GM12878 (cell line): ENCODE measurements around the gene WDR76. TPM values are rescaled to one million over a fixed set of nuclear protein-coding genes. Genes with fewer than 3 reads are reported as not detected.
"Not testable (repeated sequence)": the region's sequence is repeated elsewhere in the genome, so short reads cannot be mapped to it uniquely, and the experiment has no call there.

ENCODE experiments used
- ATAC-seq: fragments of 200-7000 bp; cut with Tn5 transposase; 3 replicates; pipeline ENCODE4 v1.9.1; 2020; ENCODE audit warnings: mild to moderate bottlenecking, moderate library complexity
- BruUV-seq: library from RNA; stranded (reverse); fragments of 400-500 nt; replicated peaks from 2 replicates; lab custom pipeline; 2021; lab: Mats Ljungman, UMichigan
- CTCF ChIA-PET: fragments of 300-600 bp; sonication (Branson Sonifier 250); formaldehyde crosslinking; extraction: SDS; loops from one replicate; lab custom pipeline; 2021; ENCODE audit warnings: inconsistent platforms; lab: Yijun Ruan, JAX
- POLR2A ChIA-PET: fragments of 350-600 bp; formaldehyde crosslinking; extraction: SDS; loops from one replicate; lab custom pipeline; 2021; ENCODE audit warnings: inconsistent platforms; lab: Charles Lee
- RAD21 ChIA-PET: fragments of 300-600 bp; sonication (Branson Sonifier 250); formaldehyde crosslinking; loops from one replicate; lab custom pipeline; 2023; ENCODE audit warnings: antibody characterized with exemption; ENCODE audit not compliant: unreplicated experiment; lab: Charles Lee
- SMC1A ChIA-PET: fragments of 300-600 bp; sonication (Branson Sonifier 250); formaldehyde crosslinking; loops from one replicate; lab custom pipeline; 2023; ENCODE audit not compliant: unreplicated experiment, uncharacterized antibody; lab: Charles Lee
- DNase-seq: peaks from one replicate; pipeline ENCODE4 v3.0.0-alpha.2; 2011; ENCODE audit warnings: low read depth, low spot score
- FAIRE-seq: peaks from 3 replicates; lab custom pipeline; 2011; peaks lifted over from hg19 to GRCh38; lab: Jason Lieb, UNC
- H2AFZ ChIP-seq: 2 replicates; pipeline ENCODE4 v1.6.0; 2011; ENCODE audit warnings: low read depth, low read length, control low read depth; ENCODE audit not compliant: control insufficient read depth
- H3K27ac ChIP-seq: 2 replicates; pipeline ENCODE4 v1.5.1; 2011; ENCODE audit warnings: control low read depth; ENCODE audit not compliant: control insufficient read depth, insufficient read depth
- H3K27me3 ChIP-seq, 2 experiments: replicated peaks in 1 of 2; 2 replicates each; pipeline versions ENCODE4 v1.6.0 to v1.6.1; 2011; ENCODE audit warnings: low read length in 1 of 2; ENCODE audit not compliant: control insufficient read depth in 2 of 2, insufficient read depth in 2 of 2
- H3K36me3 ChIP-seq, 2 experiments: 2 replicates each; pipeline ENCODE4 v1.5.1; 2011; ENCODE audit warnings: low read length in 1 of 2; ENCODE audit not compliant: control insufficient read depth in 2 of 2, insufficient read depth in 2 of 2
- H3K4me1 ChIP-seq: 2 replicates; pipeline ENCODE4 v1.6.1; 2011; ENCODE audit warnings: mild to moderate bottlenecking, low read length, moderate library complexity, mixed read lengths; ENCODE audit not compliant: control insufficient read depth, insufficient read depth
- H3K4me2 ChIP-seq: 2 replicates; pipeline ENCODE4 v1.6.0; 2011; ENCODE audit warnings: control low read depth; ENCODE audit not compliant: control insufficient read depth, insufficient read depth
- H3K4me3 ChIP-seq: fragments of 200-600 bp; sonication (generic); 2 replicates; pipeline ENCODE4 v1.5.1; 2016
- H3K79me2 ChIP-seq: 2 replicates; pipeline ENCODE4 v1.6.0; 2011; ENCODE audit warnings: low read length; ENCODE audit not compliant: control insufficient read depth, insufficient read depth
- H3K9ac ChIP-seq: 2 replicates; pipeline ENCODE4 v1.8.0; 2011; ENCODE audit warnings: low read length, control low read depth, mixed read lengths; ENCODE audit not compliant: control insufficient read depth, insufficient read depth
- H3K9me3 ChIP-seq: replicated peaks from 3 replicates; pipeline ENCODE4 v1.5.1; 2011; ENCODE audit warnings: mild to moderate bottlenecking, low read length; ENCODE audit not compliant: control insufficient read depth, insufficient read depth
- H4K20me1 ChIP-seq: 2 replicates; pipeline ENCODE4 v1.6.0; 2011; ENCODE audit not compliant: control insufficient read depth, insufficient read depth
- POU2F2 ChIP-seq: IDR thresholded peaks from 3 replicates; pipeline ENCODE4 v1.6.1; 2011; ENCODE audit warnings: low read depth, mild to moderate bottlenecking, low read length, borderline replicate concordance
- WGBS: methylation state at CpG from one replicate; pipeline ENCODE4 v1.1.6; 2016; ENCODE audit warnings: low lambda C conversion rate; ENCODE audit not compliant: insufficient replicate concordance, insufficient coverage; ENCODE audit errors: missing lambda C conversion rate; 5-methylcytosine and 5-hydroxymethylcytosine counted together
- in situ Hi-C: fragments of 300-500 bp; cut with MboI; formaldehyde crosslinking; loops from 9 replicates; pipeline ENCODE4 v1.14.3; 2018; ENCODE audit warnings: mixed read lengths
- intact Hi-C: fragments of 100-400 bp; cut with micrococcal nuclease; formaldehyde crosslinking; loops from one replicate; pipeline ENCODE4 v1.14.2; 2022; ENCODE audit not compliant: unreplicated experiment
- polyA plus RNA-seq, 11 experiments: library from polyadenylated mRNA; depleted of rRNA in 4 of 11; unstranded in 6 of 11; stranded (reverse) in 5 of 11; fragments of >200 nt; fragmentation: Nextera tagmentation in 4 of 11; fragmentation: Illumina TruSeq in 1 of 11; extraction: Ambion mirVana in 4 of 11; extraction: Trizol in 1 of 11; gene quantifications; 1 replicate in 1 of 11; 2 replicates in 10 of 11; pipeline versions ENCODE4 v1.2.1 to v1.2.3, GENCODE V29; 2011 to 2016; ENCODE audit warnings: inconsistent platforms in 2 of 11, missing spikeins in 2 of 11, low read depth in 1 of 11
- total RNA-seq, 4 experiments: library from RNA; depleted of rRNA in 3 of 4; stranded (reverse); fragments of >200 nt in 3 of 4; fragmentation: Illumina TruSeq in 1 of 4; extraction: Trizol in 1 of 4; gene quantifications; 2 replicates each; pipeline versions ENCODE4 v1.2.1 to v1.2.3, GENCODE V29; 2013 to 2021

WDR76 gene
- total and polyA plus RNA-seq, 10 of the 15 experiments (the other 5 are each of a cell fraction or from before 2014, with no cell fraction given) = 8.0 to 59.7 (median 34.5) TPM

DNA sequence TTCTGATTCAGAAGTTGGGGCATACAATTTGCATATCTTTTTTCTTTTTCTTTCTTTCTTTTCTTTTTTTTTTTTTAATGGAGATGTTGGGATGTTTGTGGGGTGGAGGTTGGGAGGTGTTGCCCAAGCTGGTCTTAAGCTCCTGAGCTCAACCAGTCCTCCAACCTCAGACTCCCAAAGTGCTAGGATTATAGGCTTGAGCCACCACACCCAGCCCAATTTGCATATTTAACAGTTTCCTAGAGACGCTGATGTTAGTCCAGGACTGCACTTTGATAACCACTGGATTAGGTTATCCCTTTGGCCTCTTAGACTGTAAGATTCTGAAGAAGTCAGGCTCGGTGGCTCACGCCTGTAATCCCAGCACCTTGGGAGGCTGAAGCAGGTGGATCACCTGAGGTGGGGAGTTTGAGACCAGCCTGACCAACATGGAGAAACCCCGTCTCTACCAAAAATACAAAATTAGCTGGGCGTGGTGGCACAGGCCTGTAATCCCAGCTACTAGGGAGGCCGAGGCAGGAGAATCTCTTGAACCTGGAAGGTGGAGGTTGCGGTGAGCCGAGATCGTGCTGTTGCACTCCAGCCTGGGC is 3.2 kb downstream of the WDR76 start:
- BruUV-seq, H4K20me1 ChIP-seq, DNase-seq, ATAC-seq, in situ Hi-C loops, H3K27me3 ChIP-seq, H3K36me3 ChIP-seq, FAIRE-seq, H3K9me3 ChIP-seq: not testable (repeated sequence)
- peaks cover 10% of the 10 kb centered on the region for H3K4me1 ChIP-seq
- peaks cover 62% of the 10 kb centered on the region for H3K79me2 ChIP-seq
- peak overlapping the region; percentile 96 for H3K4me2 ChIP-seq
- WGBS = 83% methylated on average over 9 of the region's 9 CpGs
- RAD21 ChIA-PET = interaction anchor here (0.7 to 3.2 kb wide), 2 partner anchors 54 to 79 kb away, joined by 4 to 10 read pairs; partner anchors contain the start of gene ELL3
- POLR2A ChIA-PET = interaction anchor here (0.5 to 1.1 kb wide), 3 partner anchors 15 to 33 kb away, joined by 3 to 6 read pairs (median 4); no protein-coding TSS in a partner anchor
- H3K9ac ChIP-seq = peak overlapping the region; percentile 34; the same call in 1 of the 2 replicates
- SMC1A ChIA-PET = interaction anchor here (1.6 to 2.8 kb wide), 3 partner anchors 21 to 41 kb away, joined by 4 to 13 read pairs (median 8); partner anchors contain the start of genes HYPK and SERINC4
- peak overlapping the region; percentile 31; the same call in 1 of the 2 replicates for H3K27ac ChIP-seq
- peak; percentile 81; the same call in 1 of the 3 replicates for TF ChIP-seq POU2F2
- H2AFZ ChIP-seq = peak overlapping the region; percentile 11
- peak overlapping the region; percentile 73 for H3K4me3 ChIP-seq
- intact Hi-C loops = loop anchor here (2.0 to 5.0 kb wide), 3 partner anchors 29 to 53 kb away; partner anchors contain the start of genes ELL3, HYPK, SERF2 and SERINC4
- CTCF ChIA-PET = interaction anchor here (1.2 kb wide), 1 partner anchor 51 kb away, joined by 3 read pairs; no protein-coding TSS in a partner anchor

DNA sequence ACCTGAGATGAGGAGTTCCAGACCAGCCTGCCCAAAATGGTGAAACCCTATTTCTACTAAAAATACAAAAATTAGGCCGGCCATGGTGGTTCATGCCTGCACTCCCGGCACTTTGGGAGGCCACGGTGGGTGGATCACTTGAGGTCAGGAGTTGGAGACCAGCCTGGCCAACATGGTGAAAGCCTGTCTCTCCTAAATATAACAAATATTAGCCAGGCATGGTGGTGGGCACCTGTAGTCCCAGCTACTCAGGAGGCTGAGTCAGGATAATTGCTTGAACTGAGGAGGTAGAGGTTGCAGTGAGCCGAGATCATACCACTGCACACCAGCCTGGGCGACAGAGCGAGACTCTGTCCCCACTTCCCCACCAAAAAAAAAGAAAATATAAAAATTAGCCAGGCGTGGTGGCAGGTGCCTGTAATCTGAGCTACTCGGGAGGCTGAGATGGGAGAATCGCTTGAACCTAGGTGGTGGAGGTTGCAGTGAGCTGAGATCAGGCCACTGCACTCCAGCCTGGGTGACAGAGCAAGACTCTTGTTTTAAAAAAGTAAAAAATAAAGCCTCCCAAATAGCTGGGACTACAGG is 4.0 kb downstream of the WDR76 start:
- ChIA-PET SMC1A (interaction anchor here (1.2 to 2.8 kb wide), 6 partner anchors 22 to 54 kb away, joined by 3 to 13 read pairs (median 6); partner anchors contain the start of genes ELL3, HYPK and SERINC4), RAD21 (interaction anchor here (1.4 to 3.2 kb wide), 4 partner anchors 21 to 54 kb away, joined by 4 to 17 read pairs (median 8); partner anchors contain the start of gene ELL3), CTCF (interaction anchor here (0.7 to 1.2 kb wide), 4 partner anchors 51 to 839 kb away, joined by 3 read pairs; partner anchors contain the start of gene ELL3), POLR2A (interaction anchor here (0.8 to 2.0 kb wide), 9 partner anchors 9 to 53 kb away, joined by 3 to 10 read pairs (median 4); no protein-coding TSS in a partner anchor)
- H3K36me3 ChIP-seq, ATAC-seq, H3K9ac ChIP-seq, H4K20me1 ChIP-seq, BruUV-seq, in situ Hi-C loops, H3K9me3 ChIP-seq, H3K27me3 ChIP-seq, DNase-seq, H3K4me1 ChIP-seq, intact Hi-C loops, FAIRE-seq: not testable (repeated sequence)
- Histone ChIP-seq H3K79me2 (peaks cover 62% of the 10 kb centered on the region), H3K4me3 (peak overlapping the region; percentile 73), H2AFZ (peak overlapping the region; percentile 16; the same call in 1 of the 2 replicates), H3K4me2 (peak overlapping the region; percentile 69), H3K27ac (peak overlapping the region; percentile 42)
- WGBS = 62% methylated on average over 9 of the region's 9 CpGs
